ENCODE data around the gene ELOB.

Gene ELOB

GRCh38 chr16:2811703-2812471 is 34.8 kb upstream of the ELOB start:
- DNase-seq: no peak

- DNase-seq: no peak
Measured at GRCh38 chr16:2810651-2811050, 33.6 kb upstream of the ELOB start.

GRCh38 chr16:2809149-2809760 is 32.2 kb upstream of the ELOB start:
- no peak for DNase-seq

- DNase-seq: no peak
Measured at GRCh38 chr16:2808181-2808580, 31.1 kb upstream of the ELOB start.

- no peak for DNase-seq
Measured at GRCh38 chr16:2806286-2806685, 29.2 kb upstream of the ELOB start.

GRCh38 chr16:2804728-2805127 is 27.6 kb upstream of the ELOB start:
- DNase-seq: no peak

GRCh38 chr16:2803545-2804195 is 26.6 kb upstream of the ELOB start:
- no peak for DNase-seq

- DNase-seq: no peak
Measured at GRCh38 chr16:2799859-2800226, 22.8 kb upstream of the ELOB start.

- no peak for DNase-seq
Measured at GRCh38 chr16:2799205-2799858, 22.3 kb upstream of the ELOB start.

GRCh38 chr16:2798723-2799204 is 21.7 kb upstream of the ELOB start:
- DNase-seq: no peak

- DNase-seq: no peak
Measured at GRCh38 chr16:2795395-2796143, 18.5 kb upstream of the ELOB start.

- no peak for DNase-seq
Measured at GRCh38 chr16:2792940-2793339, 15.9 kb upstream of the ELOB start.

GRCh38 chr16:2791174-2791573 is 14.1 kb upstream of the ELOB start:
- no peak for DNase-seq

- no peak for DNase-seq
Measured at GRCh38 chr16:2790631-2791030, 13.6 kb upstream of the ELOB start.

- no peak for DNase-seq
Measured at GRCh38 chr16:2787961-2788360, 10.9 kb upstream of the ELOB start.

GRCh38 chr16:2787406-2787805 is 10.3 kb upstream of the ELOB start, which contains the start of gene PRSS33:
PRSS33 (minus strand) TSS chr16:2787560; CDS start chr16:2786547, 1,013 bp downstream.
- DNase-seq: no peak

- DNase-seq: no peak
Measured at GRCh38 chr16:2786826-2787151, 9.7 kb upstream of the ELOB start.

- DNase-seq: no peak
Measured at GRCh38 chr16:2786061-2786825, 9.2 kb upstream of the ELOB start.

GRCh38 chr16:2785101-2785991 is 8.3 kb upstream of the ELOB start:
- DNase-seq: no peak
